ENCODE data around the gene CFAP20DC.
"Not testable (repeated sequence)": the region's sequence is repeated elsewhere in the genome, so short reads cannot be mapped to it uniquely, and the experiment has no call there.

CFAP20DC gene

DNA sequence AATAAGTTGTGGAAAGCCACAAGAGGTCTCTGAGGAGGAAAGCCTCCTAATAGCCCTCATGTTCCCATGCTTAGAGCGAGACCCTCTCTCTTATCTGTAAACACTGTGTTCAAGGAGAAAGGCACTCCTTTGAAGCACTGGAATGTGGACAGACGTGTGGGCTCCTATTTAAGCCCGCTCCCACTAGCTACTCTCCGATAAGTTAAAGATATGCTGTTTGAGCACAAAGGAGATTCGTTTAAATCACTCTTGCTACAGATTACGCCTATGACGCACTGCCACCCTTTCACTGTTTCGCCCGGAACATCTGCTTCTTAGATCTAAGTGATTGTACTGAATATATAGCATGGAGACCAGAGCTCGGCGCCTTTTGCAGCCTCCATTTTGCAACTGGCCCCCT, 325.5 kb downstream of the CFAP20DC start:
- no peak for DNase-seq

DNA sequence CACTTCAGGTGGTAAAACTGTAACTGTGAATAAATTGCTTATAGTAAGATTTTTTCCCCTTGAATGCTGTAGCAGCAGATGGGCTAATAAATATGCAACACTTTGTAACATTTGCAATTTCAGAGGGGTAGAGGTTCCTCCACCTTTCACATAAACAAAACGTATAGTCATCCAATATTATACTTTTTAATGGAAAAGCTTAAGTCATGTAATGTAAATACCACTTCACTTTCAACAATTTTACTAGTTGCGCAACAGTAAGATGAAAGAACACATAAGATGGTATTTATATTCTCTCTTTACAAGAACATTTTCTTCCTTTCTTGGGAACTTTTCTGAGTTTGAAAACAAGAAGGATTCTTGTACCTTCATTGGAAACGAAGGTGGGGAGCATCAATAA, 326.7 kb downstream of the CFAP20DC start:
- no peak for DNase-seq

GRCh38 chr3:58722561-58722960, 327.3 kb downstream of the CFAP20DC start:
- no peak for DNase-seq

DNA sequence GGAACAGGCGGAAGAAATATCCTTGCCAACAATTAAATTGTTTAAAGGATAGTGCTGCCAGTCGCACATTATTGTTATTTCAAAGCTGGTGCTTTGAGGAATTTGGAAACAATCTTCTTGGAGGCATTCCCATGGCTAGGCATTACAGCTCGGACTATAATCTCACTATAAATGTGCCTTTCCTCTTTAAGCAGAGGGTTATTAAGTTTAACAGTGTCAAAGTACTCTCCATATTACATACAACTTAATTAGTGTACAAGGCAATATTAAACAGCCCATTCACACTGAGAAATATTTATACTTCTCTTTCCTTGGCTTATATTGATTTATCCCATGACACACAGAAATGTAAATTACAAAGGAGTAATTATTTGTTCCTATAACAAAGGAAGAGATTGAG, 329.3 kb downstream of the CFAP20DC start:
- DNase-seq: no peak

- no peak for DNase-seq
Observed at GRCh38 chr3:58719684-58720083, 330.1 kb downstream of the CFAP20DC start.

DNA sequence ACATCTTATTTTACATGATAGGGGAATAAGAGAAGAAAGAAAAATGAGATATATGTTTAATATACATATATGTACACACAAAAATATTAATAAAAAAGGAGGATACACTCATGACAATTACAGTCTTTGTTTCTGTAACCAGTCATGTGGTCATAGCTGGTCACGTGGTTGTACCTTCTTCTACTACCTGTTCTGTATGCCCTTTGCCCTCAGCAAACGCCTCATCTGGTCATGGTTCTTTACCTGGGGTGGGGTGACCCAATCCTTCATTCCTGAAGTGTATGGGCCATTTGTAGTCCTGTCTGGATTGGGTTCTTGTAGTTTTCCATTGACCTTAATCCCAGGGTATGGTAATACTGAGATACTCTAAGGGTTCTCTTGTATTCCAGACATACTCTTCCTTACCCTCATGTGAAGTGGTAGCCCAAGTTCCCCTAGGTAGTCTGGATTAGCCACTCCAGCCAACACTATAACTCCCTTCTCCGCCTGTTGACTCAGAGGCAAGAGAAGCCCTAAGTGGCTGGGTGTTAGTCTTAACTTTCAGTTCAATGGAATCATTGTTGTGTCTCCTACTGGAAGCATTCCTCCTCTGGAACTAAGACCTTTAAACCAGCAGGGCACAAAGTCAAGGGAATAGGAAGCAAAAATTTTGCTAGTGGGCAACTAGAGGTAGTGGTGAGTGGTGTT, 336.0 kb downstream of the CFAP20DC start:
- DNase-seq: no peak

DNA sequence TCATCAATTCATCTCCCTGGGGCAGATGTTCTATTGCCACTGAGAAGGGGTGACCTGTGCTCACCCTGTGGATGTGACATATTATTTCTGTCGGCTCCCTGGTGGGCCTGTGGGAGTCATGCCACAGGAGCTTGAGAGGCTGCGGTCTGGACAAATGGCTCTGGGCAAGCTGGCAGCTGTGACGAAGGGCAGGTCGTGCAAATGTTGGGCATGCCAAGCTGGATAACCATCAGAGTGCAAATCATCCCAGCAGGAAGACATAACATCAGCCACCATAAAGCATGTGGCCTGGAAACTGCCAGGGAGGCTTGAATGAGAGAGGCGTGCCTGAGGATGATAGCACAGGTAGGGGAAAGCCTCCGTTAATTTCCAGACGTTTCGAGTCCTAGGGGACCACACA, 338.0 kb downstream of the CFAP20DC start:
- DNase-seq: no peak

GRCh38 chr3:58708983-58709382, 340.8 kb downstream of the CFAP20DC start:
- not testable (repeated sequence) for DNase-seq

DNA sequence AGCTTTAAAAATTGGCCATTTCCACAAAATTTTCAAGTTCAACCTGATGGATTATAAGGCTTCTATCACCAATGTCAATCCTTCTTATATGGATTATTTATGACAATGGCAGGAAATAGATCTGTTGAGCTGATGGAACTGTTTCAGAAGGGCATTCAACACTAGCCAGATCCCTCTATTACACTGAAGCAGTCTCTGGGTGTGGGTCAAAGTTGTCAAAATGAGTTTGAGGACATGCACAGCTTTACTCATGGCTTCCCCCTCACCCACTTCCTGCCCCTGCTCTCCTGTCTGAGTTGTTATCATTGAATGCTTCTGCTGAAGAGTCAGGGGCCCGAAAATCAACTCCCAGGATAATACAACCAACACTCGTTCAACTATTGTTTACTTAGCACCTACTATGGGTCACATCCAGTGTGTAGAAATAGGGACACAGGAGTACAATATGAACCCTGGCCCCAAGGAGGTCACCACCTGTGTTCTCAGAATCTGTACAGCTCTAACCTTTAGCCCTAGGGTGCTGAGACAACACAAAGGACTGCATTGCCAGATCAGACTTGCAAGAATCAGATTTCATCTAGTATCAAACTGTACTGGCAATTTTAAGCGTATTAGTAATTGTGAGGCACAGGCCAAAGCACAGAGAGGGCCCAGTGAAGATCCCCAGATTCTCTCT, 341.6 kb downstream of the CFAP20DC start:
- DNase-seq: no peak

DNA sequence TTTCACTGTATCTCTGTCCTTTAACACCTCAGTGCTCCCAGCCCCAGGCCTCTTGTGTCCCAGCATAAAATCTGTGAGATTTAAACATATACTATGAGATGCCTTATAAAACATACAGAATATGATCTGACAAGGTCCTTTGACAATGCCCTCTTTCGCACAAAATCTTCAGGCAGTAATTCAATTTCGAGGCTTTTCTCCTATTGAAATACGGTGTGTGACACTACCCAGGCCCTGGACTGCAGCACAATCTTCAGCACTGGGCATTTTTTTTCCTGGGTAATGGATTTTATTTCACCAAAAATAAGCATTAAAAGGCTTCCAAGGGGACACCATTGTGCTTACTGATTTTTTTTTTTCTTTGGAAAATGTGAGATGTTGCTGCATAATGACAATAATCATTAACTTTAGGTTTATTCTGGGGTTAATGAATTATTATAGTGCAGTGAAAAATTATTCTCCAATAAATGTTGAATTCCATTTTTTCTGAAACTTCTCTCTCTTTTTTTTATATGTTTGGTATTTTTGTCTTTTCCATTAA, 342.4 kb downstream of the CFAP20DC start:
- no peak for DNase-seq

- no peak for DNase-seq
Observed at GRCh38 chr3:58706395-58707167, 343.2 kb downstream of the CFAP20DC start.

DNA sequence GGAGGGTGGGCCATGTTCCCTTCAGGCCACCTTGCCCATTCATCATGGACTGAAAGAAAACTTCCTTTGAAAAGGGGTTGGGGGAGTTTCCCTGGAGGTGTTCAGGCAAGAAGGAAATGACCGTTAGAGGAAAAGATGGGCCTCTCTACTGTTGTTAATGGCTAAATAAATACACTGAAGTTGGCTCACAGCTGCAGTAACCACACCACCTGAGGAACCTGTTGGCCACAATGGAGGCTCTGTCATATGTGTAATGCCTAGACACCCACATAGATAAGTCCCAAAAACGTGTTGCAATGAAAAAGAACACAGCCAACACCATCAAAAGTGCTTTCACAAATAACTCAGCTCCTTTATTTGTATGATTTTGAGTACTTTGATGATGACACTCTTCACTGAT, 345.1 kb downstream of the CFAP20DC start:
- no peak for DNase-seq

DNA sequence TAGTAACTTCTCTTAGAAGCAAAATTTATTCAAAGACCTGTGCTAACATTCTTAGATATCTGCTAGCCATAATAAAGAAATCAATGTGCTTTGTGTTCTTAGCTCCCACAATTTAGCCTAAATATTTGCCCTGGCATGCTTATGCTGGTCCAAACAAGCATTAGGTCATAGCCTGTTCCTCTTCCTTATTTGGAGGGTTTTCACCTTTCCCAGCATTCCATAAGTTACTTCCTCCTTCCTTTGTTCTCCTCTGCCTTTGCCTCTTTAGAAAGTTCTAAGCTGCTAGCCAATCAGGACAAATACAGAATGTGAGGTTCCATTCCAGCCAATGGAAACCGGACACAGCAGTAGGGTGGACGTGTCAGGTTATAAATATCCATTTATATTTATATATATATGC, 345.5 kb downstream of the CFAP20DC start:
- not testable (repeated sequence) for DNase-seq

DNA sequence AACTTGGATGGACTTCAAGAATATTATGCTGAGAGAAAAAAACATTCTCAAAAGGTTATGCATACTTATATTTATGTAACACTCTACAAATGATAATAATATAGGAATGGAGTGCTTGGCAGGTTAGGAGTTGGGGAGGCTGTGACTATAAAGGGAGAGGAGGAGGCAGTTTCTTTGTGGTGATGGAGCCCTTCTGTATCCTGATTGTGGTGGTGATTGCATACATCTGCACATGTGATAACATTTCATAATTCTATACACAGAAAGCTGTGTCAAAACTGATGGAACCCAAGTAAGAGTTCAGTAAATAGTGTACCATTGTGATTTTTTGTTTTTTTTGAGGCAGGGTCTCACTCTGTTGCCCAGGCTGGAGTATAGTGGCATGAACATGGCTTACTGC, 351.6 kb downstream of the CFAP20DC start:
- no peak for DNase-seq

DNA sequence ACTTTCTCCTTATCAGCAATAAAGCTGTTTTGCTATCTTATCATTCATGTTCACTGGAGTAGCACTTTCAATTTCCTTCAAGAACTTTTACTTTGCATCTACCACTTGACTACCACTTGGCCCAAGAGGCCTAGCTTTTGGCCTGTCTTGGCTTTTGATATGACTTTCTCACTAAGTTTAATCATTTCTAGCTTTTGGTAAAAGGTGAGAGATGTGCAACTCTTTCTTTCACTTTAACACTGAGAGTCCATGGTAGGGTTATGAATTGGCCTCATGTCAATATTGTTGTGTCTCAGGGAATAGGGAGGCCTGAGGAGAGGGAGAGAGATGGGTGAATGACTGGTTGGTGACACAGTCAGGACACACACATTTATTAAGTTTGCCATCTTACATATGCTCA, 352.3 kb downstream of the CFAP20DC start:
- DNase-seq: no peak

DNA sequence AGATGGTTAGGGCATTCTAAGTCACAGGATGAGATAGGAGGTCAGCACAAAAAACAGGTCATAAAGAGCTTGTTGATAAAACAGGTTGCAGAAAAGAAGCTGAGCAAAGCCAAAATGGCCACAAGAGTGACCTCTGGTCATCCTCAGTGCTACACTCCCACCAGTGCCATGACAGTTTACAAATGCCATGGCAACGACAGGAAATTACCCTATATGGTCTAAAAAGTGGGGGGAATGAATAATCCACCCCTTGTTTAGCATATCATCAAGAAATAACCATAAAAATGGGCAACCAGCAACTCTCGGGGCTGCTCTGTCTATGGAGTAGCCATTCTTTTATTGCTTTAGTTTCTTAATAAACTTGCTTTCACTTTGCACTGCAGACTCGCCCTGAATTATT, 353.0 kb downstream of the CFAP20DC start:
- not testable (repeated sequence) for DNase-seq

DNA sequence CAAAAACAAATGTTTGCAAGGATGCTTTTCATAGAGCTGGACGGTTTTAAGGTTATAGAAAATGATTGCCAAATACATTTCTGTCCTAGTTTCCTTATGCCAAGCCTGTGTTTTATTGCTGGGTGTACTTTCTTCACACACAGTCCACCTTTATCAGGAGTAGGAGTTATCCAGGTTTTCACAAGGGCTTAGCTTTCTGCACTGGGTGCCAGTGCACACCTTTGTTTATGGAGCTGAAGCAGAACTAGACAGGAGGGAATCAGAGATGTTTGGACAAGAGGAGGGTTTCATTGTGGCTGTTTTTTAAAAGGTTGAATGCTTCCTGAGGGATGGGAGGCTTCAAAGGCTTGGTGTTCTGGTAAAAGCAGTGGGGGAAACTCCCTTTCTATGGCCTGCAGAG, 353.7 kb downstream of the CFAP20DC start:
- DNase-seq: no peak

DNA sequence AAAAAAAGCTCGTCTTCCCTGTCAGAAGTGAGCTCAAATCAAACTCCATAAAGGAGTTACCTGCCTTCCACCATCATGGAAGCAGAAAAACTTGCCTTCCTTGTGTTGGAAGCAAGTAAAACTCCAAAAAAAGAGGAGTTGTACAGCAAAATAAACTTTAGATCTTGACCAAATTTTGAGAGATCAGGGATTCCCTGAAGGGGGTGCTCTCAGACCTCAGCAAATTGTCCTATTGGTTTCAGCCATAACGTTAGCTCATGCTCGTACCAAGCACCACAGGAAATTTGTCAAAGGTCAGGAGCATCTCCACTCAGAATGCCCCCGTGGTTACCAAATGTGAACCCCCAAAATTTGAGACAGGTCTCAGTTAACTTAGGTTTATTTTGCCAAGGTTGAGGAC, 354.5 kb downstream of the CFAP20DC start:
- not testable (repeated sequence) for DNase-seq

DNA sequence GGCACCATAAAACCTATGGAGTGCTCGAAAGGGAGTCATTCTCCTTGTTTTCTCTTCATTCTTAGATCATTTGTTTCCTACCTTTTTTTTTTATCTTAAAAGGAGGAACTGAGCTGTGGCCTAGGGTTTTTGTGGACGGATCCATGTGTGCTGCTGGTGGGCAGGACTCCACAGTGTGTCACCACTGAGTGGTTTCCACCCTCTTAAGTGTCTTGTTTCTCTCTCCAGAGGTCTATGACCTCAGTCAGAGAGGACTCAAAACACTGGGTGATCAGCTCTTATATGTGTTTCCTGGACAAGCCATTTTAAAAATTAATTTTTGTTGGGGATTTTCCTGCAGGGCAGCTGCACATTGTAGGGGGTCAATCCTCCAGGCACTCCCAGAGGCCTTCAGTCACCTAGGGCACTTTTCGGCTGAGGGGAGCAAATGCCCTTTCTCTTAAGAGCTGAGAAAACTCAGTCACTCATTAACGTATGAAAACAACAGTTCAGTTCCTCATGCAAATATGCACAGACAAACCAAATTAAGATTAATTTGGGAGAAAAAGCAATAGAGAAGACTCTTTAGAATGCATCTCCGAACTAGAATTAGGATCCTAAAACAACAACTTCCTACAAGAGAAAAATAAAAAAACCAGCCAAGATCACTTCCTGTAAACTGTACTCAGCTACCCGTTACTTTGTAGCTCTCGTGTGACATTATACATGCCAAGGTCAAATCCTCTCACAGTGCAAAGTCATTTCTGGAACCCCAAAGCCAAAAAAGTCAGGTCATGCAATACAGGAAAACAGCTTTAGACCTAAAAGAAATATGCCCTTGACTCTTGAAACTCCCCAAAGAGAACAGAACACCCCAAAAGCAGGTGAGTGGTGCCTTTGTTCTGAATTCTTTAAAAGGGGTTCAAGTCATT, 355.6 kb downstream of the CFAP20DC start:
- no peak for DNase-seq

DNA sequence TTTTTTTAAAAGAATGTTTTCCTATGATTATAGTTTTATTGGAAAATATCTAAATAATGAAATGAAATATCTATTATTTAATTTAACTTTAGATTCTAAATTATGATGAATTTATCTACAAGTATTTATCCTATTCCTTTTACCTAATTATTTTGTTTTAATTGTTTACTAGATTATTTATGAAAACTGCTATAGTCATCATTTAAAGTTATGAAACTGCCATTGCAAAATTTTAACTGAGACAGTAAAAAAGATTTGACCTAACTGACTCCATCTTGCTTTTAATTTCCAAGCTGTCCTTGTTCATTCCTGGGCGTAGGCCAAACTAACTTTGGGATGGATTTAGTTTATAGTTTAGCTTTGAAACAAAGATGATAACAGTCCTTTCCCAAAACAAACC, 357.3 kb downstream of the CFAP20DC start:
- no peak for DNase-seq
